GM23248 (cell line): ENCODE measurements around the gene SBF2.

Experiments
- EZH2 ChIP-seq: fragments of 200-600 bp; sonication (generic); IDR thresholded peaks from 2 replicates; pipeline ENCODE4 v1.6.1; 2018; ENCODE audit warnings: antibody characterized with exemption, mild to moderate bottlenecking; ENCODE audit not compliant: insufficient read depth, poor library complexity, severe bottlenecking
- EZH2phosphoT487 ChIP-seq: fragments of 200-600 bp; sonication (generic); IDR thresholded peaks from 2 replicates; pipeline ENCODE4 v1.6.1; 2018; ENCODE audit warnings: antibody characterized with exemption, moderate library complexity, mild to moderate bottlenecking, low read depth; ENCODE audit not compliant: insufficient read depth

GRCh38 chr11:9893474-9893873 lies 400.5 kb downstream of the SBF2 start:
- TF ChIP-seq EZH2 (no peak), EZH2phosphoT487 (no peak)
